WTC11 (cell line): Measurements from ENCODE around the gene DAB1.

Experiments used
- ATF1 ChIP-seq: sonication (generic); formaldehyde crosslinking; IDR thresholded peaks from 2 replicates; pipeline ENCODE4 v1.8.1; 2023; ENCODE audit warnings: mild to moderate bottlenecking, moderate library complexity, missing genetic modification reagents
- ELF4 ChIP-seq: sonication (generic); formaldehyde crosslinking; IDR thresholded peaks from 2 replicates; pipeline ENCODE4 v1.8.1; 2022; ENCODE audit warnings: low read depth, mild to moderate bottlenecking, moderate library complexity, missing genetic modification reagents
- ESRRA ChIP-seq: sonication (generic); formaldehyde crosslinking; IDR thresholded peaks from 2 replicates; pipeline ENCODE4 v1.8.1; 2022; ENCODE audit warnings: mild to moderate bottlenecking, missing genetic modification reagents, borderline replicate concordance
- GABPB1 ChIP-seq: sonication (generic); formaldehyde crosslinking; IDR thresholded peaks from 2 replicates; pipeline ENCODE4 v1.8.1; 2023; ENCODE audit warnings: mild to moderate bottlenecking, missing genetic modification reagents
- NFYB ChIP-seq: sonication (generic); formaldehyde crosslinking; conservative IDR thresholded peaks from 2 replicates; pipeline ENCODE4 v1.8.0; 2022; ENCODE audit warnings: low read depth, missing genetic modification reagents
- SP1 ChIP-seq: sonication (generic); formaldehyde crosslinking; conservative IDR thresholded peaks from 2 replicates; pipeline ENCODE4 v1.8.1; 2022; ENCODE audit warnings: missing genetic modification reagents
- TF ChIP-seq, protein P1 (sequence below): fragments of 200-600 bp; IDR thresholded peaks from 2 replicates; pipeline ENCODE4 v1.8.0; 2022; ENCODE audit warnings: antibody characterized with exemption
- TF ChIP-seq, protein P2 (sequence below): sonication (generic); formaldehyde crosslinking; IDR thresholded peaks from 2 replicates; pipeline ENCODE4 v1.8.1; 2023; ENCODE audit warnings: mild to moderate bottlenecking, missing genetic modification reagents, moderate library complexity
- TF ChIP-seq, protein P3 (sequence below): sonication (generic); formaldehyde crosslinking; conservative IDR thresholded peaks from 2 replicates; pipeline ENCODE4 v1.8.1; 2022; ENCODE audit warnings: mild to moderate bottlenecking, missing genetic modification reagents
- TF ChIP-seq, protein P4 (sequence below): sonication (generic); formaldehyde crosslinking; IDR thresholded peaks from 2 replicates; pipeline ENCODE4 v1.8.1; 2022; ENCODE audit warnings: mild to moderate bottlenecking, moderate library complexity, missing genetic modification reagents
- TF ChIP-seq, protein P5 (sequence below): sonication (generic); formaldehyde crosslinking; IDR thresholded peaks from 2 replicates; pipeline ENCODE4 v1.8.0; 2023; ENCODE audit warnings: missing genetic modification reagents, mild to moderate bottlenecking, borderline replicate concordance
- TF ChIP-seq, protein P6 (sequence below): sonication (generic); formaldehyde crosslinking; IDR thresholded peaks from 2 replicates; pipeline ENCODE4 v1.8.0; 2022; ENCODE audit warnings: mild to moderate bottlenecking, missing genetic modification reagents
- TF ChIP-seq, protein P7 (sequence below): sonication (generic); formaldehyde crosslinking; IDR thresholded peaks from 2 replicates; pipeline ENCODE4 v1.8.1; 2023; ENCODE audit warnings: mild to moderate bottlenecking, missing genetic modification reagents, borderline replicate concordance

DNA sequence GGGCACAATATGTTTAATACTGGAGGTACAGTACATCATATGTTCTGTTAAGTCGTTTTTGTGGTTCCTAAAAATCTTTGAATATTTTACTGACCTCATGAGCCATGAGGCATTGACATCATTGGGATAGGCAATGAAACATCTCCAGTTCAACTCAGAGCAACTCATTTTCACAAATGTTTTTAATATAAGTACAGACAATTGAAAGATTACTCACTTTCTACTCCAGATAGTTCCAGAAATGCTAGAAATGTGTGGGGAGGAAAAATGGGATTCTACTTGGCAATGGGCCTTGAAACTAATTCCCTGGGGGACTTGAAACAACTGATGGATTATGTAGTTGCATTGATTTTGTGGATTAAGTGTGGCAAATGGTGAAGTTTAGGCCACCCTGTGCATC, 450.9 kb downstream of the DAB1 start:
- TF ChIP-seq, protein P1, sequence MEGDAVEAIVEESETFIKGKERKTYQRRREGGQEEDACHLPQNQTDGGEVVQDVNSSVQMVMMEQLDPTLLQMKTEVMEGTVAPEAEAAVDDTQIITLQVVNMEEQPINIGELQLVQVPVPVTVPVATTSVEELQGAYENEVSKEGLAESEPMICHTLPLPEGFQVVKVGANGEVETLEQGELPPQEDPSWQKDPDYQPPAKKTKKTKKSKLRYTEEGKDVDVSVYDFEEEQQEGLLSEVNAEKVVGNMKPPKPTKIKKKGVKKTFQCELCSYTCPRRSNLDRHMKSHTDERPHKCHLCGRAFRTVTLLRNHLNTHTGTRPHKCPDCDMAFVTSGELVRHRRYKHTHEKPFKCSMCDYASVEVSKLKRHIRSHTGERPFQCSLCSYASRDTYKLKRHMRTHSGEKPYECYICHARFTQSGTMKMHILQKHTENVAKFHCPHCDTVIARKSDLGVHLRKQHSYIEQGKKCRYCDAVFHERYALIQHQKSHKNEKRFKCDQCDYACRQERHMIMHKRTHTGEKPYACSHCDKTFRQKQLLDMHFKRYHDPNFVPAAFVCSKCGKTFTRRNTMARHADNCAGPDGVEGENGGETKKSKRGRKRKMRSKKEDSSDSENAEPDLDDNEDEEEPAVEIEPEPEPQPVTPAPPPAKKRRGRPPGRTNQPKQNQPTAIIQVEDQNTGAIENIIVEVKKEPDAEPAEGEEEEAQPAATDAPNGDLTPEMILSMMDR: no peak
- TF ChIP-seq, protein P2, sequence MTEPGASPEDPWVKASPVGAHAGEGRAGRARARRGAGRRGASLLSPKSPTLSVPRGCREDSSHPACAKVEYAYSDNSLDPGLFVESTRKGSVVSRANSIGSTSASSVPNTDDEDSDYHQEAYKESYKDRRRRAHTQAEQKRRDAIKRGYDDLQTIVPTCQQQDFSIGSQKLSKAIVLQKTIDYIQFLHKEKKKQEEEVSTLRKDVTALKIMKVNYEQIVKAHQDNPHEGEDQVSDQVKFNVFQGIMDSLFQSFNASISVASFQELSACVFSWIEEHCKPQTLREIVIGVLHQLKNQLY (CRISPR knock-in tag): no peak
- TF ChIP-seq NFYB (CRISPR knock-in tag) (no peak), SP1 (no peak), ATF1 (no peak), ESRRA (CRISPR knock-in tag) (no peak), ELF4 (CRISPR knock-in tag) (no peak), GABPB1 (CRISPR knock-in tag) (no peak)
- TF ChIP-seq, protein P3, sequence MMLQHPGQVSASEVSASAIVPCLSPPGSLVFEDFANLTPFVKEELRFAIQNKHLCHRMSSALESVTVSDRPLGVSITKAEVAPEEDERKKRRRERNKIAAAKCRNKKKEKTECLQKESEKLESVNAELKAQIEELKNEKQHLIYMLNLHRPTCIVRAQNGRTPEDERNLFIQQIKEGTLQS: no peak
- TF ChIP-seq, protein P4, sequence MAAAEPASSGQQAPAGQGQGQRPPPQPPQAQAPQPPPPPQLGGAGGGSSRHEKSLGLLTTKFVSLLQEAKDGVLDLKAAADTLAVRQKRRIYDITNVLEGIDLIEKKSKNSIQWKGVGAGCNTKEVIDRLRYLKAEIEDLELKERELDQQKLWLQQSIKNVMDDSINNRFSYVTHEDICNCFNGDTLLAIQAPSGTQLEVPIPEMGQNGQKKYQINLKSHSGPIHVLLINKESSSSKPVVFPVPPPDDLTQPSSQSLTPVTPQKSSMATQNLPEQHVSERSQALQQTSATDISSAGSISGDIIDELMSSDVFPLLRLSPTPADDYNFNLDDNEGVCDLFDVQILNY (CRISPR knock-in tag): no peak
- TF ChIP-seq, protein P5, sequence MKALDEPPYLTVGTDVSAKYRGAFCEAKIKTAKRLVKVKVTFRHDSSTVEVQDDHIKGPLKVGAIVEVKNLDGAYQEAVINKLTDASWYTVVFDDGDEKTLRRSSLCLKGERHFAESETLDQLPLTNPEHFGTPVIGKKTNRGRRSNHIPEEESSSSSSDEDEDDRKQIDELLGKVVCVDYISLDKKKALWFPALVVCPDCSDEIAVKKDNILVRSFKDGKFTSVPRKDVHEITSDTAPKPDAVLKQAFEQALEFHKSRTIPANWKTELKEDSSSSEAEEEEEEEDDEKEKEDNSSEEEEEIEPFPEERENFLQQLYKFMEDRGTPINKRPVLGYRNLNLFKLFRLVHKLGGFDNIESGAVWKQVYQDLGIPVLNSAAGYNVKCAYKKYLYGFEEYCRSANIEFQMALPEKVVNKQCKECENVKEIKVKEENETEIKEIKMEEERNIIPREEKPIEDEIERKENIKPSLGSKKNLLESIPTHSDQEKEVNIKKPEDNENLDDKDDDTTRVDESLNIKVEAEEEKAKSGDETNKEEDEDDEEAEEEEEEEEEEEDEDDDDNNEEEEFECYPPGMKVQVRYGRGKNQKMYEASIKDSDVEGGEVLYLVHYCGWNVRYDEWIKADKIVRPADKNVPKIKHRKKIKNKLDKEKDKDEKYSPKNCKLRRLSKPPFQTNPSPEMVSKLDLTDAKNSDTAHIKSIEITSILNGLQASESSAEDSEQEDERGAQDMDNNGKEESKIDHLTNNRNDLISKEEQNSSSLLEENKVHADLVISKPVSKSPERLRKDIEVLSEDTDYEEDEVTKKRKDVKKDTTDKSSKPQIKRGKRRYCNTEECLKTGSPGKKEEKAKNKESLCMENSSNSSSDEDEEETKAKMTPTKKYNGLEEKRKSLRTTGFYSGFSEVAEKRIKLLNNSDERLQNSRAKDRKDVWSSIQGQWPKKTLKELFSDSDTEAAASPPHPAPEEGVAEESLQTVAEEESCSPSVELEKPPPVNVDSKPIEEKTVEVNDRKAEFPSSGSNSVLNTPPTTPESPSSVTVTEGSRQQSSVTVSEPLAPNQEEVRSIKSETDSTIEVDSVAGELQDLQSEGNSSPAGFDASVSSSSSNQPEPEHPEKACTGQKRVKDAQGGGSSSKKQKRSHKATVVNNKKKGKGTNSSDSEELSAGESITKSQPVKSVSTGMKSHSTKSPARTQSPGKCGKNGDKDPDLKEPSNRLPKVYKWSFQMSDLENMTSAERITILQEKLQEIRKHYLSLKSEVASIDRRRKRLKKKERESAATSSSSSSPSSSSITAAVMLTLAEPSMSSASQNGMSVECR (CRISPR knock-in tag): no peak
- TF ChIP-seq, protein P6, sequence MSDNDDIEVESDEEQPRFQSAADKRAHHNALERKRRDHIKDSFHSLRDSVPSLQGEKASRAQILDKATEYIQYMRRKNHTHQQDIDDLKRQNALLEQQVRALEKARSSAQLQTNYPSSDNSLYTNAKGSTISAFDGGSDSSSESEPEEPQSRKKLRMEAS (CRISPR knock-in tag): no peak
- TF ChIP-seq, protein P7, sequence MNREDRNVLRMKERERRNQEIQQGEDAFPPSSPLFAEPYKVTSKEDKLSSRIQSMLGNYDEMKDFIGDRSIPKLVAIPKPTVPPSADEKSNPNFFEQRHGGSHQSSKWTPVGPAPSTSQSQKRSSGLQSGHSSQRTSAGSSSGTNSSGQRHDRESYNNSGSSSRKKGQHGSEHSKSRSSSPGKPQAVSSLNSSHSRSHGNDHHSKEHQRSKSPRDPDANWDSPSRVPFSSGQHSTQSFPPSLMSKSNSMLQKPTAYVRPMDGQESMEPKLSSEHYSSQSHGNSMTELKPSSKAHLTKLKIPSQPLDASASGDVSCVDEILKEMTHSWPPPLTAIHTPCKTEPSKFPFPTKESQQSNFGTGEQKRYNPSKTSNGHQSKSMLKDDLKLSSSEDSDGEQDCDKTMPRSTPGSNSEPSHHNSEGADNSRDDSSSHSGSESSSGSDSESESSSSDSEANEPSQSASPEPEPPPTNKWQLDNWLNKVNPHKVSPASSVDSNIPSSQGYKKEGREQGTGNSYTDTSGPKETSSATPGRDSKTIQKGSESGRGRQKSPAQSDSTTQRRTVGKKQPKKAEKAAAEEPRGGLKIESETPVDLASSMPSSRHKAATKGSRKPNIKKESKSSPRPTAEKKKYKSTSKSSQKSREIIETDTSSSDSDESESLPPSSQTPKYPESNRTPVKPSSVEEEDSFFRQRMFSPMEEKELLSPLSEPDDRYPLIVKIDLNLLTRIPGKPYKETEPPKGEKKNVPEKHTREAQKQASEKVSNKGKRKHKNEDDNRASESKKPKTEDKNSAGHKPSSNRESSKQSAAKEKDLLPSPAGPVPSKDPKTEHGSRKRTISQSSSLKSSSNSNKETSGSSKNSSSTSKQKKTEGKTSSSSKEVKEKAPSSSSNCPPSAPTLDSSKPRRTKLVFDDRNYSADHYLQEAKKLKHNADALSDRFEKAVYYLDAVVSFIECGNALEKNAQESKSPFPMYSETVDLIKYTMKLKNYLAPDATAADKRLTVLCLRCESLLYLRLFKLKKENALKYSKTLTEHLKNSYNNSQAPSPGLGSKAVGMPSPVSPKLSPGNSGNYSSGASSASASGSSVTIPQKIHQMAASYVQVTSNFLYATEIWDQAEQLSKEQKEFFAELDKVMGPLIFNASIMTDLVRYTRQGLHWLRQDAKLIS (CRISPR knock-in tag): no peak
